ENCODE data around the gene AFAP1. TPM values are rescaled to one million over a fixed set of nuclear protein-coding genes. Genes with fewer than 3 reads are reported as not detected.

The AFAP1 gene
- polyA plus RNA-seq, 3 donors = 22.6 to 32.7 (median 25.7) TPM

DNA sequence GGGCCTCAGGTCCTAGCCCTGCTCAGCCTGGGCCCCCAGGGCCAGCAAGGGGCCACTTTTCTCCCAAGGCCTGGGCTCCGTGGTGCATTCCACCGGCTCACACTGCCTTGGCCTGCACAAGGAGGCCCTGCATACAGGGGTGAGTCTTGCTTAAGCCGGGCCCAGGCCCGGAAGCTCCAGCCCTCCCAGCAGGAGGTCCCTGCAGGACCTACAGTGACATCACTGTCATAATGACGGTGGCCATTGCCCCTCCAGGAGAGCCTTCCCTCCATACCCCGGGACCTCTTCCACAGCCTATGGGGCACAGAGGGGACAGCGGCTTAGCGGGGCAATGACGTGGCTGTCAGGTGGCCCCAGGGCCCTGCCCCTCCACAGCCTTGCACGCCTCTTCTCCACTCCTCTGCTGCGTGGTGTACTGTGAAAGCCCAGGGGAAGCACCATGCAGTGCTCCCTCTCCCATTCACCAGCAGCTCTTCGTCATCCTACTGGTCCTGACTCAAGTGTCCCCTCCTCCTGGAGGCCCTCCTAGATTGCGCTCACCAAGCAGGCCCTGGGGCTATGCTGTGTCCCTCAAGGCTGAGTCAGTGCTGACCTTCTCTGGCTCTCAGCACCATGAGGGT, 32.3 kb upstream of the AFAP1 start:
- no peak for DNase-seq (ENCODE audit: extremely low read depth in 1 of 11, low read depth in 9 of 11, low spot score in 4 of 11)

GRCh38 chr4:7971159-7971631, 31.5 kb upstream of the AFAP1 start:
- no peak for DNase-seq (ENCODE audit: extremely low read depth in 1 of 11, low read depth in 9 of 11, low spot score in 4 of 11)

DNA sequence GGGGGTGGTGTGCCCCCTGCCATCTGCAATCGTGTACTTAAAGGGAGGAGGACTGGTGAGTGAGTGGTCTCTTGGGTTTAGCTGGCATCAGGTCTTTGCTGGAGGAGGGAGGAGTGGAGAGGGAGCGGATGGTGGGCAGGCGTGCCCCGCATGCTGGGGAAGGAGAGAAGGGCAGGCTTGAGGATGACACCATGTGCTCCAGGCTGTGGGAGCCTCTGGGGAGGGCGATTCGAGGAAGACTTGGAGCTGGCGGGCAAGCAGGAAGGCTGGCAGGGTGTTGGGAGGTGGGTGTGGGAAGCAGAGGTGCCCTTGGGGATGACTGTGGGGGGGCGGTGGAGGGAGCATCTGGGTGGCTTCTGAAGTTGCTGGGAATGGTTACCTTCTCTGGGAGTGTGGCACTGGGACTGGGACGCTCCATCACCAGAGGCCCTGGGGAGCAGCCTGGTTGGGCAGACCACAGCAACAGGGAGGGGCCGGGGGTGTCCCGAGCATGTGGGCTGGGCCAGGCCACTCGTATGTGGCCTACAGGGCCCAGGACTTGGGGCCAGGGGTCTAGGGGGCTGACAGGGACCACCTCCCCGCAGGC, 30.8 kb upstream of the AFAP1 start:
- DNase-seq (ENCODE audit: extremely low read depth in 1 of 11, low read depth in 9 of 11, low spot score in 4 of 11) = no peak

DNA sequence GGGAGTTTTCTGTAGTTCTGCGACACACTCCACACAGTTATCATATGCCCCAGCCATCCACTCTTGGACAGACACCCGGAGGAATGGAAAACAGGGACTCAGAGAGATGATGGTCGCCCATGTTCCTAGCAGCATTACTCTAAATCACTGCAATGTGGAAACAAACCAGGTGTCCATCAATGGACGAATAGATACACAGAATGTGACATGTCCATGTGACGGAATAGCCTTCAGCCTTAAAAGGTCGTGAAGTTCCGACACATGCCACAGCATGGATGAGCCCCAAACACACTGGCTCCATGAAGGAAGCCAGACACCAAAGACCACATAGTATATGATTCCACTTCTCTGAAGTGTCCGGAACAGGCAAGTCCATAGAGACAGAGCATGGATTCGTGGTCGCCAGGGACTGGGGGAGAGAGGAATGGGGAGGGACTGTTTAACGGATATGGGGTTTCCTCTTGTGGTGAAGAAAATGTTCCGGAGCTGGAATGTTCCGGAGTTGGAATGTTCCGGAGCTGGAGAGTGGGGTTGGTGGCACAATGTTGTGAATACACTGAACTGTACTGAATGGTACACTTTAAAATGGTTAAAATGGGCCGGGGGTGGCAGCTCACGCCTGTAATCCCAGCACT, 28.7 kb upstream of the AFAP1 start:
- no peak for DNase-seq (ENCODE audit: extremely low read depth in 1 of 11, low read depth in 9 of 11, low spot score in 4 of 11)

DNA sequence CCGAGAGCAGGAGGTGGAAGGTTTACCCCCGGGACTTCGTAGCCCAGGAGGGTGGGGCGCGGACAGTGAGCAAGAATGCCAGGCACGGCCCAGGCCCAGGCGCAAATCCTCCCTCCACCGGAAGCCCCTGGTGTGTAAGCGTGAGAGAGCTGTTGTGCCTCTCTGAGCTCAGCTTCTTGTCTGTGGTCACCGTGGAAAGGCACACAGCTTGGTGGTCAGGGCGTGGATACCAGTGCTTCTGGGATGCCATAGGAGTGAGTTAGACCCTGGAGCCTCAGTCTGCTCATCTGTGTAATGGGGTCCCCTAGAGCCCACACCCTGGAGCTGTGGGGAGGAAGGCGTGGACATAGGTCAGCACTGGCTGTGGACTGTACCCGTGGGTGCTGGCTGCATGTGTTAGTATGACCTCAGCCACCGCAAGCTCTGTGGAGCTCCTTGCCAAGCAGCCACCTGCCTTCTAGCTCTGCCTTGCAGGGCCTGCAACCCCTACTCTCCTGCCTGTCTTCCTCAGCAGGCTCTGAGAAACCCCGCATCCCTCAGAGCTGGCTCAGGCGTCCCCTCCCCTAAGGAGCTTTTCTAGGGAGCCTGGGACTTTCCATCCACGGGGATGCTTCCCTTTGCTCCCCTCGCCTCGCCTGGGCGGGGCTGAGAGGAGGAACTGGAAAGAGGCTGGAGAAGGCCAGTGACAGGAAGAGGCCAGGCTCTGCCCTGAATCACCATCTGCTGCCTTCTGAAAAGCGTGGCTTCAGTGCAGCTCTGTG, 28.0 kb upstream of the AFAP1 start:
- no peak for DNase-seq (ENCODE audit: extremely low read depth in 1 of 11, low read depth in 9 of 11, low spot score in 4 of 11)

GRCh38 chr4:7967063-7967440, 27.4 kb upstream of the AFAP1 start:
- no peak for DNase-seq (ENCODE audit: extremely low read depth in 1 of 11, low read depth in 9 of 11, low spot score in 4 of 11)

DNA sequence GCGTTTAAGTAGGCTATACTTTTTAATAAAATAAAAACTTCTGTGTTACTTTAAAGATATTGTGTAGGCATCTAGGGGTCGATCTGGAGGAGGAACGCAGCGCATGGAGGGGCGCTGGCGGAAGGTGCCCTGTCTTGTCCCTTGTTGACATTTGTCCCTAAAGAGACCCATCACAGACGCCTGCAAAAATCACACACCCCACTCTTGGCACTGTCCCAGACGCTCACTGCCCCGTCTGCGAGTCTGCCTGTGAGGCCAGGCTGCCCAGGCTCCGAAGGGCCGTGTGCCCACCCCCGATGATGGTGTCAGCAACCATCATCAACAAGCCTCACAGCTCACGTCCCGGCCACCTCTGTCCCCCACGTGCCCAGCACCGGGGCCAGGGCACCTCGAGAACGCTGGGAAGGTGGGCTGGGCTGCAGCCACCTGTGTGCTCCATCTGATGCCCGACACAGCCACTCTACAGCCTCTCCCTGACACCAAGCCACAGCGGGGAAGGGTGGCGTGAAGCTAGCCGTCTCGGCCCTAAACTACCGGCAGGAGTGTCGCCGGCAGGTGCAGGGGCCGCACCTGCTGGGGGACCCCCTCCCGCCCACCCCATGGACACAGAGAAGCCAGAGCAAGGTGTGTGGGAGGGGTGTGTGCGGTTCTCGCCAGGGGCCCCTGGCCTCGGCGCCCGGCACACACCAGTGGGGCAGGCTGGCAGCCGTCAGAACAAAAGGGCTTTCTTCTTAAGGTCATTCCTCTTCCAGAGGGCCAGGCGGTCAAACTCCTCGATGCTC, 26.8 kb upstream of the AFAP1 start:
- no peak for DNase-seq (ENCODE audit: extremely low read depth in 1 of 11, low read depth in 9 of 11, low spot score in 4 of 11)

GRCh38 chr4:7964890-7965662, 25.4 kb upstream of the AFAP1 start:
- no peak for DNase-seq (ENCODE audit: extremely low read depth in 1 of 11, low read depth in 9 of 11, low spot score in 4 of 11)

- no peak for DNase-seq (ENCODE audit: extremely low read depth in 1 of 11, low read depth in 9 of 11, low spot score in 4 of 11)
Observed at GRCh38 chr4:7964459-7964858, 24.8 kb upstream of the AFAP1 start.

GRCh38 chr4:7963691-7964090, 24.0 kb upstream of the AFAP1 start:
- no peak for DNase-seq (ENCODE audit: extremely low read depth in 1 of 11, low read depth in 9 of 11, low spot score in 4 of 11)

- DNase-seq (ENCODE audit: extremely low read depth in 1 of 11, low read depth in 9 of 11, low spot score in 4 of 11) = no peak
Observed at GRCh38 chr4:7962609-7963508, 23.2 kb upstream of the AFAP1 start.

DNA sequence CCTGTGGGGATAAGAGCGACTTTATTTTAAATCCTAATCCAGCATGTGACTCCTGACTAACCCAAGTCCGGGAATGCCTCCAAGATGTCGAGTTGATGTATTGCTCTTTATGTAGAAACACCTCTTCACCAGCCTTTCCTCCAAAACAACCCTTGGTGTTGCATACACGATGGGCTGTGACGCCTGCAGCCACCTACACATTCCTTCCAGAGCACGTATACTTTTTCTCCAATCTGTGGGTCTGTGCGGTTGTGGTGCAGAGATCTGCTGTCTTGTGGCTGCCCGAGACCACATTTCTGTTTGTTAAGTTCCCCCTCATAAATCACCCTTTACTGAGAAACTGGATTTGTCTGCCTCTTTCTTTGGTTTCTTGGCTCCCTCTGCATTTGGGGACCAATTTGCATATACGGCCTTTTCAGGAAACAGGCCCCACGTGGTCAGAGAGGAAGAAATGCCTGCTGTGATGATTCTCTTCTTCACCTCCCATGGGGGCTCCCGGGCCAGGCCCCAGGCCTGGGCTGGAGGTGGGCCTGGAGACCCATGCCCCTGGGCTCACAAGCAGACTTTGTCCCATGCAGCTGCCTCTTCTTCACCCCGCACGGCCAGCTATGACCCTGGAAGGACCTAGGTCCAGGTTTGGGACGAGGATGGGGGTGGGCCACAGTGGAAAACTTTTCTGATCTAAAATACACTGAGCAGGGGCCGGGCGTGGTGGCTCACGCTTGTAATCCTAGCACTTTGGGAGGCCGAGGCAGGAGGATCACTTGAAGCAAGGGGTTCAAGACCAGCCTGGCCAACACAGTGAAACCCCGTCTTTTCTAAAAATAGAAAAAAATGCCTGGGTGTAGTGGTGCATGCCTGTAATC, 21.4 kb upstream of the AFAP1 start:
- peak in 10 of 11 donors; percentile 56 to 88 (median 78) for DNase-seq (ENCODE audit: extremely low read depth in 1 of 11, low read depth in 9 of 11, low spot score in 4 of 11)

GRCh38 chr4:7960017-7960789, 20.5 kb upstream of the AFAP1 start:
- DNase-seq (ENCODE audit: extremely low read depth in 1 of 11, low read depth in 9 of 11, low spot score in 4 of 11) = no peak

DNA sequence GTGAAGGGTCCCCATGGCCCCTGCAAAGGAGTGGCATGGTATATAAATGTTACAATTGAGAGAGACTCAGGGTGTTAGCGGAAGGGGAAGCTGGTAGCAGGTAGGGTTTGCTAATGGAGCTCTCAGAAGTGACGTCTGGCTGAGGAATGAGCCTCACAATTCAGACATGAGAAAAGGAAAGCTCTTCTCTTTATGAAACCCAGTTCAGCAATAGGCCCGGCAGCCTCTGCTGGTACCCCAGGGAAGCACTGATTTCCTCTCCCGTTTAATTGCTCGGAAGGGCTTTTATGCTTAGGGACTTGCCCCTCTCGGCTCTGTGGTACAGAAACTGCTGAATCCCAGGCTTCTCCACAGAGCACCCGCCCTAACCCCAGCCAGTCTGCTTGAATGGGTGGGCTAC, 19.4 kb upstream of the AFAP1 start:
- DNase-seq (ENCODE audit: extremely low read depth in 1 of 11, low read depth in 9 of 11, low spot score in 4 of 11) = no peak

GRCh38 chr4:7956934-7957656, 17.4 kb upstream of the AFAP1 start:
- no peak for DNase-seq (ENCODE audit: extremely low read depth in 1 of 11, low read depth in 9 of 11, low spot score in 4 of 11)

Data from renal cortex interstitium (tissue), 11 donors.